ENCODE results near the gene SPNS3. TPM values are rescaled to one million over a fixed set of nuclear protein-coding genes. Genes with fewer than 3 reads are reported as not detected.

Gene SPNS3
- total RNA-seq, 1 donor from 2014 or later: not detected

Other genes with a start within 250 kb of the SPNS3 start
- gene ANKFY1, start 170.0 kb upstream of the SPNS3 start, total RNA-seq (ENCODE audit: insufficient read depth, low replicate concordance): 54.9 TPM
- gene UBE2G1, start 67.3 kb upstream of the SPNS3 start, total RNA-seq (ENCODE audit: insufficient read depth, low replicate concordance): 27.0 TPM
- gene SPNS2, start 64.9 kb downstream of the SPNS3 start, total RNA-seq (ENCODE audit: insufficient read depth, low replicate concordance): 5.8 TPM
- gene MYBBP1A, start 121.4 kb downstream of the SPNS3 start, total RNA-seq (ENCODE audit: insufficient read depth, low replicate concordance): 27.9 TPM
- gene GGT6, start 126.6 kb downstream of the SPNS3 start, total RNA-seq (ENCODE audit: insufficient read depth, low replicate concordance): 1.4 TPM
- 11.3 TPM for gene SMTNL2, start 150.6 kb downstream of the SPNS3 start, total RNA-seq (ENCODE audit: insufficient read depth, low replicate concordance)
- gene ALOX15, start 207.7 kb downstream of the SPNS3 start, total RNA-seq (ENCODE audit: insufficient read depth, low replicate concordance): not detected